H1 (cell line): Measurements from ENCODE around the gene TCF4. TPM values are rescaled to one million over a fixed set of nuclear protein-coding genes. Genes with fewer than 3 reads are reported as not detected.

Source experiments
- BRCA1 ChIP-seq: IDR thresholded peaks from 2 replicates; pipeline ENCODE4 v1.6.1; 2012; ENCODE audit warnings: low read depth, low read length, improper control_type of control experiment
- CHD7 ChIP-seq: fragments of 300-600 bp; sonication (generic); IDR thresholded peaks from 2 replicates; pipeline ENCODE4 v1.7.1; 2012; ENCODE audit warnings: low read length, moderate library complexity, mild to moderate bottlenecking, inconsistent platforms; ENCODE audit not compliant: insufficient replicate concordance
- HDAC6 ChIP-seq: IDR thresholded peaks from one replicate; pipeline ENCODE4 v1.7.1; 2012; ENCODE audit warnings: low read depth, mild to moderate bottlenecking, inconsistent platforms, low read length, moderate library complexity
- POLR2AphosphoS5 ChIP-seq: IDR thresholded peaks from 2 replicates; pipeline ENCODE4 v1.6.1; 2011; ENCODE audit warnings: low read depth, low read length
- polyA plus RNA-seq, 7 experiments: library from polyadenylated mRNA; depleted of rRNA in 3 of 7; stranded (reverse) in 5 of 7; unstranded in 2 of 7; fragments of >200 nt in 5 of 7; fragments of 200-250 nt in 2 of 7; gene quantifications; 1 replicate in 5 of 7; 2 replicates in 1 of 7; 4 replicates in 1 of 7; pipeline versions ENCODE4 v1.2.1 to v1.2.3, GENCODE V29; 2011 to 2013; ENCODE audit warnings: missing spikeins in 2 of 7, mixed read lengths in 2 of 7
- total RNA-seq: library from RNA; stranded (reverse); fragmentation: NEBNext Ultra II Directional; extraction: Animal tissue kit (Norgen Biotek cat#: 25700); gene quantifications from 2 replicates; pipeline ENCODE4 v1.2.1, GENCODE V29; 2021

Gene TCF4
- total and polyA plus RNA-seq, 2 of the 8 experiments (the other 6 are each of a cell fraction or from before 2014, with no cell fraction given) = 59.3 to 118 TPM

- TF ChIP-seq CHD7 = no peak
- TF ChIP-seq POLR2AphosphoS5 = no peak
- no peak for TF ChIP-seq BRCA1
- no peak for TF ChIP-seq HDAC6
- TF ChIP-seq, all 59 proteins: peak for 0
These were observed 212.1 kb downstream of the TCF4 start (continued) for GRCh38 chr18:55375930-55376329.
